Embryonic facial prominence (tissue), 1 donor: ENCODE measurements around the gene TMTC2.

Experiments
- DNase-seq: peaks from one replicate; pipeline ENCODE4 v3.0.0-alpha.2; 2016; ENCODE audit errors: extremely low spot score

Gene TMTC2

DNA sequence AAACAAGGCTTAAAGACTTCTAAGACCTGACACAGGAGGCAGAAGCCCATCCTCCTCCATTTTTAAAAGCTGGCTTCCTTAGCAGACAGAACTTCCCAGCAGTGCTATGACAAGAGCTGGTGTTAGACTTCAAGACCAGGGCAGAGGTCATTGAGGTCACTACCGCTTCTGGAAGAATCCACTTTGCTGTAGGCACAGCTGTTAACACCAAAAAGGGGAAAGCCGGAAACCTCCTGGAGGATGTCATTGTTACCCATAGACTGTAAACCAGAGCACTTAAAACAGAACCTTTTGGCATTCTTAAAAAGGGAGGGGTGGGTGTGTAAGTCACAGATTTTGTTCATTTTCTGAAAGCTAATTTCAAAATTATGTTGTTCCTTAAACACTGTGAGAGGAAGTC lies 445.7 kb downstream of the TMTC2 start:
- no peak for DNase-seq

DNA sequence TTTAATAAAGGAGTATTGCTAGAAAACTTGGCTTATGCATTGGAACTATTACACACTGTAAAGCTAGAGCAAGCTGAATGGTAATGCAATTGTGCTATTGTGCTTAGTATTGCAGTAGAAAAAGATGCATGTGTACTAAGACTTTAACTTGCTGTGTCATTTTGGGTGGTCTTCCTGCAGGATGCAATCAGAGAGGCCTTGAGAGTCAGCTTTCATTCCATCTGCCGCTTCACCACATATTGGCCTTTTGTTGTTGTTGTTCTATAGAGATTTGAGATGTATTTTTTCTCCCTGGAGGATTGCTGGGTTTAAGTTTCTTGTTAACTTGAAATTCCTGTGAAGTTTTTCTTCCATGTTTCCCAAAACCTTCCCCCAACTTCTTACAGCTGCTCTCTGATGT lies 449.7 kb downstream of the TMTC2 start:
- no peak for DNase-seq

DNA sequence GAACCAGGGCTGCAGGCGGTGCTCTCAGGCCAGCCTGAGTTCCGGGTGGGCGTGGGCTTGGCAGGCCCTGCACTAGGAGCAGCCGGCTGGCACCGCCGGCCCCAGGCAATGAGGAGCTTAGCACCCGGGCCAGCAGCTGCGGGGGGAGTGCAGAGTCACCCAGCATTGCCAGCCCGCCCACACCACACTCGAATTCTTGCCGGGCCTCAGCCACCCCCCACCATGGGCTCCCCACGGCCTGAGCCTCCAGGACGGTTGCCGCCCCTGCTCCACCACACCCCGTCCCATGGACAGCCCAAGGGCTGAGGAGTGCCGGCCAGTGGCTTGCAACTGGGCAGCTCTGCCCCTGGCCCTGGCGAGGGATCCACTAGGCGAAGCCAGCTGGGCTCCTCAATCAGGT lies 453.4 kb downstream of the TMTC2 start:
- no peak for DNase-seq

DNA sequence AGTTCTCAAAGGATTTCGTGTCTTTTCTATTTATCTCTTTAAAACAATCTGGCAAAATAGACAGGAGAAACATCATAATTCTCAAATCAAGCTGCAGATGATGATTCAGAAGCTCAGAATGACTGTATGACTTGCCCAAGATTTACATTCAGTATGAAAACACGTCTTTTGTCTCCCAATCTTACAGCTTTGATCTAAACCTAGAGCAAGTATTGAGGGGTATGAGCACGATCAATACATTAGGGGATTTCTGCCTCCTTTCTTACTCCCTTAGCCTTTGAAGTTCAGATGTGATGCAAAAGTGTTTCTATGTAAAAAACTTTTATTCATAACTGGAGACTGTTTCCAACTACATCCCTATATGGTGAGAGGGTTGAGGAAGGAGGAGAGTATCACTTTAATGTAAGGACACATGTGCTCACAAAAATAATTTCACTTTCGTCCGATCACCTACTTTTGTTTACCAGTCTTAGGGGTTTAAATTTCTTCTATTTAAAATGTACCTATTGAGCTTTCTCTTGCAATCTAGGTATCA lies 454.8 kb downstream of the TMTC2 start:
- DNase-seq: no peak

DNA sequence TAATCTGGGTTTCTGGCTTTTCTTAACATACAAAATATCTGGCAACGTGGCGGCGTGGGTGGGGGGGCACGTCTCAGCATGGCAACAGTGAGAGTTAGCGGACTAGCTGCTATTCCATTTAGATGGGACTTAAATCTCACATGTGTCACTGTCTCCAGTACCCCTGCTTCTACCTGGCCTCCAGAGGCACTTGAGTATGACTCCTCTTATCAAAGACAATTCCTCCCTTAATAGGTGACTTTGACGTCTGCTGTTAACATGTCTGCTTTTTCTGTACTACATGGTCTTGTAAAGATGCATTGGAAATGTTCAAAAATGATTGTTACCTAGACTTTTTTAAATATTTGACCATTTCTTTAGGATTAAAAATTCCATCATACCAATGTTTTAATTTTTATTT lies 456.2 kb downstream of the TMTC2 start:
- DNase-seq: no peak

DNA sequence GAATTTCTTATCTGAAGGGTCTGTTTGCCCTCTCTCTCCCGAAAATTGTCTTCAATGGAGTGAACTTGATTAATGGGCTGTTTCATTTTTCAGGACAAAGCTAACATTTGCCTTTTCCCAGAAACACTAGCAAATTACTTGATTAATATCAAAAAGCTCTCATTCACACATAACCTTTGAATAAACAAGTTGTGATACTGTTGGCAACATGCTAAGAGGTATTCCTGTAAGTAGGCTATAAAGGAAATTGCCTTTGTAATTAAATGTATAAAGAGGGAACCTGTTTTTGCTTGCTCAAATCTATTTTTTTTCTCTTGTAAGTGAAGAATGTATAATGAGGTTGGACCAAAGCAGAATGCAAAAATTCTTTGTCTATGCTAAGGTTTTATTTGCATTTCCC lies 457.2 kb downstream of the TMTC2 start:
- no peak for DNase-seq

DNA sequence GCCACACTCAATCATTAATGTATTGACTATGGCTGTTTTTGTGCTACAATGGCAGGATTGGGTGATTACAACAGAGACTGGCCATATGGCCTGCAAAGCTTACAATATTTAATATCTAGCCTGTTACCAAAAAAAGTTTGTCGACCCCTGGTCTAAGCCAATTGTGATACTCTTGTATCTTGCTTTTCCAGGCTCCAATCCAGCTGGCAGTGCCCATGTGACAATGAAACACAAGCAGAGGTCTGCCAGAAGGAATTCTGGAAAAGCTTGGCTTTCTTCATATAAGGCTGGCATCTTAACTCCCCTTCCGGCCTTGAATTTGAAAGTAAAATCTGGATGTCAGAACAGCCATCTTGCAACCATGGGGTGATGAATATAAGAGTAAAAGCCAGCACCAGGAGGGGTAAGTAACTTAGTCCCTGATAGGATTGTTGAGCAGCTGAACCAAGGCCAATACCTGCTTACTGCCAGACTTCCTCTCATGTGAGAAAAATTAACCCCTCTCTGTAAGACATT lies 458.7 kb downstream of the TMTC2 start:
- DNase-seq: no peak

DNA sequence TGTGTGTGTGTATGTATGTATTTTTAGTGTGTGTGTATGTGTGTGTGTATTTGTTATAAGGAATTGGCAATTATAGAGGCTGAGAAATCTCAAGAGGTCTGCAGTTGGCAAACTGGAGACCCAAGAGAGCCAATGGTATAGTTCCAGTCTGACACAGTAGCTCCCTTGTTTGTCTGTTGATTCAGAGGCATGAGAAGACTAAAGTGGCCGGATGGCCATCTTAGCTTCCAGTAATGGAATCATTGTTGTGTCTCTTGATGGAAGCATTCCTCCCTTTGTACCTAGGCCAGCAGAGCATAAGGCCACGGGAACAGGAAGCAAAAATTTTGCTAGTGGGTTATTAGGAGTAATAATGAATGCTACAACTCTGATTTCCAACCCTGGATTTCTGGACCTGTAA lies 460.6 kb downstream of the TMTC2 start:
- no peak for DNase-seq

DNA sequence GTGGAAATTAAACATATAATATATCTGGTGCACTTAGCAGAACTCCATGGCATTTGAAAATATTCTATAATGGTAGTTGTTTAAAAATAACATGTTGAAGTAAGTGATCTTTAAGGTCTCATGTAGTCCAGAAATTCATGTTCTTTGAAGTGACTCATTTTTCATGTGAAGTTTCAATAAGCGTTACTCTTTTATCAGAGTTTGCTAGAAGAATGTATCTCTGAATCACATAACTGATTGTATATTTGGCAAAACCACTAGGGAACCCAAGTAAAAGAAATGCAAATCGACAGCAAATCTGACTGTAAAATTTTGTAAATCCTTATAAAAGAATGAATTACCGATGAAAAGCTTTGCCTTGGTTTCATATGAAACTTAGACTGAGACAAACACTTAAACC lies 463.3 kb downstream of the TMTC2 start:
- no peak for DNase-seq

DNA sequence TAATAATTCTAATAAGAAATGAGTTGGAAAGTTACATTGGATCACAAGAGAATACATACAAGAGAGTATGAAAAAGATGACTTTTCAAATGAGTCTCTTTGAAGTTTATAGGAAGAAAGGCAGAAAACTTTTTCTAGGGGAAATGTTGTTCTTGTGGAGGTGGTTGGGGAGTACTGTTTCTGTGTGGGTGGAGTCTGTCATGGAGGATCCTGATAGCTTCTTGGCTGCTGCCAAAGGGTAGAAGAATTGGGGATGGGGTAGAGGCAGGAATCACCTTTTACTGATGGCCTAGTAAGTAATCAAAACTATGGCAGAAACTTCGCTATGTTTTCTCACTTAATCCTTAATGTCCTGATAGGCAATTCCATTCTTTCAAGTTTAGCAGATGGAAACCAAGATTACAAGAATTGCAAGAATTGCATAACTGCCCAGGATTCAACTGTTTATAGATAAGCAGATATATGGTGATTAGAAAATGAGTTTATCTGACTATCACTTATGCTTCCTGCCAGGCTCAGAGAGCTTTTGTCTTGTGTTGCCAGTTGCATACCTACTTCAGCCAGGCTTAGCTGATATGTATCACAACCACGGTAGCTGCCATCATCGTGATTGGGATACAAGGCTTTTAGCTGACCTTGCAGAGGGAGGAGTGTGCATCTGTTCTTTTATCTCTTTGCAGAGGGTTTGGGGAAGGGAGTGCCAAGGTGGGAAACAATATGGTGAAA lies 463.9 kb downstream of the TMTC2 start:
- no peak for DNase-seq

DNA sequence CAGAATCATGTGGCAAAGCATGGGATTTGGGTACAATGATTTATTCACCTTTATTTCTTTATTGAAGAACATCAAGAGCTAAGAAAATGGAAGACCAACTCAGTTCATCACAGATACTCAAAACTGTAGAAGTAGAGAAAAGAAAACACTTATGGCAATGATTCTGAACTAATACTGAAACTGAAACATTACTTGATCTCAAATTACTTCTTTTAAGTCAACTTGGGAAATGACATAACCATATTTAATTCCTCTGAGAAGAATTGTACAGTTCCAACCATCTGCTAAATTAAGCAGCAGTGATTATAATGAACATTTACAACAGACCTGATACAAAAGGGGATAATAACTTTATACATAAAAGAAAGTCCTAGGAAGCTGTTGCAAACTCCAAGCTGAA lies 466.5 kb downstream of the TMTC2 start:
- no peak for DNase-seq

DNA sequence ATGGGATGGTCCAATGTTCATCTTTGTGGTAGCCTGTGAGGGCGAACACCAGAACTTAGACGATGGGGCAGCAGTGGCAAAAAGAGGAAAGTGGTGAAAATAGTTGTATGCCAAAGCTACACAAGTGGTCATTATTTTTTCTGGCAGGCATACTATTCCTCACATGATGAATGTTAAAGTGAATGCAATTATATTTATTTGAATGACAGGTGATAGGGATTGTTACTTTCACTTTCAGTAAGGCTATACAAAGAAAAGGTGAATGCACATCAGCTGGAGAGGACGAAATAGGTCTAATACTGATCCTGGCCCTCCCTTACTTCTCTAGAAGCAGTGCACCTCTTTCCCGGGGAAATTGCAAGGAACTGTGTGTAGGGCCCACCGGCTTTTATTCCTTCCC lies 470.1 kb downstream of the TMTC2 start:
- DNase-seq: no peak

DNA sequence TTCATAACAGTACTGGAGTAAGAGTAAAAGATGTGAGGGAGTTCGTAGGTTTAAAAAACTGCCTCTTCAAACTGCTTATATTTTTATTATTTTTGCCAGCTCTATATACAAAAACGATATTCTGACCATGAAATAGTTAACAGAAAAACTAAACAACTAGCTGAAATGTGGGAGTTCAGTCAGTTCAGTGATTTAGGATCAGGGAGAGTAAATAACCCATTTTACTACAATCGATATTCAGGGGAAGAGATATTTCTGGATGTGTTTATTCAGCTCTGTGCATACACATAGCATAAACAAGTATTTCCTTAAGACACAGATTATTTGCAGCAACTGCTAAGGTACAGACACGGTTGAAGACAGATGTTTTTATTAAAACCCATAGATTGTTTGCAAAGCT lies 470.9 kb downstream of the TMTC2 start:
- DNase-seq: no peak

DNA sequence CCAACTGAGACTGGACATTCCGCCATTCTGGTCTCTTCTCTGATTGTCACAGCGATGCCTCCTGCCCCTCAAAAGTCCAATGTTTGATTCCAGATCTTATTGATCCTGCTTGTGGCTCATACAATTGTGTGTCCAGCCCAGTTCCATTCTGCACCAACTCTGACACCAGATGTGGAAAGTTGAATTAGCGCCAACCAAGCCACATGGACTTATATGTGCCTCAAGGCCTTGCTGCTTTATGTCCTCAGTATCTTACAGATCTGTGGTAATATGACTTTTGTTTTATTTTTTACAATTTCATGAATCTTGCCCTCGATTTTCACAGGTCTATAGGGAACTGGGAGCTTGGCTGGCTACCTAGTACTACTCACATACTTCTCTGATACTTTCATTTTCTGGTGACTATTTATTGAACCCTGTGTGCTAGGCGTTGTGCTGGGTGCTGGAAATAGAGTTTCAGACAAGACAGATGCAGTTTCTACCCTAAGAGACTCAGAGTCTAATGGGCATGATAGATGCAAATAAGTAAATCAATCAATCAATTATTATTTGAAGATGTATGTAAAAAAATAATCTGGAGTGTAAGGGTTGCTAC lies 472.0 kb downstream of the TMTC2 start:
- DNase-seq: no peak

DNA sequence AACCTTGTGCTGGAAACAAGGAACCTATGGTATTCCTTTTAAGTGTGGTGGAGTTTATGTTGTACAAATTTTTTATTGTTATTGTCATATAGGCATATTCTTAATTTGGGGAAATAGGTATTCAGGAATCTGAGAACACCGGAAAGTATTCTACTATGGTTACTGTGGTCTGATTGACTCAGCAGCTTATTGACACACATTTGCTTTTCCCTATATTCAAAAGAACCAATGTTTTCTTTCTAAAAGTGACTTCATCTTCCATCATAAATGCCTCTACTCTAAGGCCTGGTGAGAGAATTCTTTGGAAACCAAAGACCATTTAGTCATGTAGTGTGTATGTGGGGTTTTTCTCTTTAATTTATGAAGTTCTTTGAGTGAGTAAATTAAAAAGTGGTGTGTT lies 474.8 kb downstream of the TMTC2 start:
- DNase-seq: no peak

DNA sequence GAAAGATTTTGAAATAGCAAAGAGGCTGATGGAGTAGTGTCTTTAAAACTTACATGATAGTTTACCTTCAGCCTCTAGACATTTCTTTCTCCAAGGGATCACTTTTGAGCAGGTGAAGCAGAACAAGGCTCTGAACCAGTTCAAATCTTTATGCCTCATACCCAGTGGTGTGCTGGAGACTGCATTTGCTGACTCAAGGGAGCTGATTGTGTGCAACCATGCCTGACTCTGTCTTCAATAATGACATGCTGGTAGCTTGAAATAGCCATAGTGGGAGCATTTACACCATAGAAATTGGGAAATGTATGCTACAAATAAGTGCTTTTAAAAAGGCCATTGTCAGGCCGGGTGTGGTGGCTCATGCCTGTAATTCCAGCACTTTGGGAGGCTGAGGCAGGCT lies 482.0 kb downstream of the TMTC2 start:
- no peak for DNase-seq

DNA sequence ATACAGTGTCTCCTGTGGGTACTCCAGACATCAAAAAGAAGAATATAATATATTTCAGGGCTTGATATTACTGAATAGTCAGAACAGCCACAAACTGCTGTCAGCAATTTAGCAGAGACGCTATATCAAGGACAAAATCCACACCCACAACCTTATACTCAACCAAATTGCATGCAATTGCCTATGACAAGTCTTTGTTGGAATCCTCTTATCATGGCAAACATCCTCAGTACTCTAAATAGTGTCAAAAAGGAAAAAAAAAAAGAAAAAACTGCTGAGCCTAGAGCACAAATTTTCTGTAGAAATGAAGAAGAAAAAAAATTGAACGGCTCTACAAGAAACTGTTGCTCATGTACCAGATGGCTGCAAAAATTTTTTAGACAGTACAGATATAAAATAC lies 485.7 kb downstream of the TMTC2 start:
- DNase-seq: no peak

DNA sequence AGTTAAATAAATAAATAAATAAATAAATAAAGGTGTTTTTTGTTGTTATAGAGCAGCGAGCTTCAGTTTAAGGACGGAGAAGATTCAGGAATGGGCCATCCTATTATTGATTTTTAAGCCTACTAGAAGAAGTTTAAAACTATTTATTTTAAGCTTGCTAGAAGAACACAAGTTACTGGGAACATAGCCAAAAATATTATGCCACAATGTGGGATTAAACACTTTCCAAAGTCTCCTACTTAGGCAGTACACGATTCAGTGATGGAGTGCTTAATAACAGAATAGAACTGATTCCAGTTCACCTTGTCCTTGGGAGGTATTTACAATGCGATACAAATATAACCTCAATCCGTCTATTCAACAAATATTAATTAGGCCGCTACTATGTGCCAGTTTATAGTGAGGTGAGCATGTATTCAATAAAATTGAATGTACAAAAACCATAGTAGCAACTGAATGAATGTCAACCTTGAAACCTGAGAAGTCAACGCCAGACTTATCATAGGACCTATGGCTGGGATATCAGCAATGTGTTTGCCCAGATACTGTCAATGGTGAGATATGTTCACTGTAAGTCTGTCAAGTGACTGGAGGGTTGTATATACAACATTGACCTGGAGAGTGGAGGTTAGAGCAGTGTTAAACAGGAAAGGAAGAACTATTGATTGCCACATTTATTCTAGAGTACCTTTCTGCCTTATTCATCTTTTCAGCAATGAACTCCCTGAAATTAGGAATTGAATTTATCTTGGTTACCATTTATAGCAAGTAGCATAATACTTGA lies 486.4 kb downstream of the TMTC2 start:
- DNase-seq: no peak

DNA sequence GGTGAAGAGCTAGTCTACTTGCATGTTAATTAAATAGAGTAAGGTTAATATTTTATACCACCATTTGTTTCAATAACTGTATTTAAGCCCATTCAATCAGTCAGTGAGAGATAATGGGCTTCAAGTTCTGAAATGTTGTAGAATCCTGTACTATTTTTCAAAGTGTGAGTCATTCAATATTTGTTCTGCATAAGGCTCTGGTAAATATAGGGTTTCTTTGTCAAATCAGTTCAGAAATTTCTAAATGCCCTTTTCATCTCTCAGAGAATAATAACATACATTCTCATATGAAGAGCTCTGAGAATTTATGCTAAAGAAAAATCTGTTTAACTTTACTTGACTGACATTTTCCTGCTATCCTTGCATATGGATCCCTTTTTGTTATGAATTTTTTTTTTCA lies 493.3 kb downstream of the TMTC2 start:
- no peak for DNase-seq

DNA sequence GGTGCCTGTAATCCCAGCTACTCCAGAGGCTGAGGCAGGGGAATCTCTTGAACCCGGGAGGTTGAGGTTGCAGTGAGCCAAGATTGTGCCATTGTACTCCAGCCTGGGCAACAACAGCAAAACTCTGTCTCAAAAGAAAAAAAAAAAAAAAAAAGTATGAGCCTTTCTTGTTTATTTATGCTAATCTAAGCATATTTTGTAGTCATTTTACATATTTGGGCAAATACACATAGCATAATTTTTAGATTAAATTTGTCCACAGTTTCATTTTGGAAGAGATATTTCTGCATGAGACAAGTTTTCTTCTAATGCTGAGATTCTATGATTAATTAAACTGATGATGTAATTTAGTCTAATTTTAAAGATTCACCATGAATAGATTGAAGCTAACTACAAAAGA lies 494.4 kb downstream of the TMTC2 start:
- DNase-seq: no peak

DNA sequence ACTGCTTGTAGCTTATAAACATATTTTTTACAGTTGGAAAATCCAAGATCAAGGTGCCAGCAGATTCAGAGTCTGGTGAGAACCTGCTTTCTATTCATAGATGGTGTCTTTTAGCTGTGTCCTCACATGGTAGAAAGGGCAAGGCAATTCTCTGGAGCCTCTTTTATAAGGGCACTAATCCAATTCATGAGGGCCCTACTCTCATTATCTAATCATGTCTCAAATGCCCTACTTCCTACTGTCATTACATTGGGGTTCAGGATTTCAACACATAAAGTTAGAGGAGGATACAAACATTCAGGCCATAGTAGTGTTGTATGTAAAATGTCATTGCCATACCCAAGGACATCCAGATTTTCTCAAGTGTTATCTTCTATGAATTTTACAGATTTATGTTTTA lies 496.4 kb downstream of the TMTC2 start:
- DNase-seq: no peak
